ENCODE data around the gene CLUH.
"Not testable (repeated sequence)": the region's sequence is repeated elsewhere in the genome, so short reads cannot be mapped to it uniquely, and the experiment has no call there.

GRCh38 chr17:2699216-2699805, 12.3 kb downstream of the CLUH start:
- TF ChIP-seq, protein P1, sequence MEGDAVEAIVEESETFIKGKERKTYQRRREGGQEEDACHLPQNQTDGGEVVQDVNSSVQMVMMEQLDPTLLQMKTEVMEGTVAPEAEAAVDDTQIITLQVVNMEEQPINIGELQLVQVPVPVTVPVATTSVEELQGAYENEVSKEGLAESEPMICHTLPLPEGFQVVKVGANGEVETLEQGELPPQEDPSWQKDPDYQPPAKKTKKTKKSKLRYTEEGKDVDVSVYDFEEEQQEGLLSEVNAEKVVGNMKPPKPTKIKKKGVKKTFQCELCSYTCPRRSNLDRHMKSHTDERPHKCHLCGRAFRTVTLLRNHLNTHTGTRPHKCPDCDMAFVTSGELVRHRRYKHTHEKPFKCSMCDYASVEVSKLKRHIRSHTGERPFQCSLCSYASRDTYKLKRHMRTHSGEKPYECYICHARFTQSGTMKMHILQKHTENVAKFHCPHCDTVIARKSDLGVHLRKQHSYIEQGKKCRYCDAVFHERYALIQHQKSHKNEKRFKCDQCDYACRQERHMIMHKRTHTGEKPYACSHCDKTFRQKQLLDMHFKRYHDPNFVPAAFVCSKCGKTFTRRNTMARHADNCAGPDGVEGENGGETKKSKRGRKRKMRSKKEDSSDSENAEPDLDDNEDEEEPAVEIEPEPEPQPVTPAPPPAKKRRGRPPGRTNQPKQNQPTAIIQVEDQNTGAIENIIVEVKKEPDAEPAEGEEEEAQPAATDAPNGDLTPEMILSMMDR (IDR thresholded peaks at IDR 0.05): not testable (repeated sequence)
- TF ChIP-seq POLR2A (IDR thresholded peaks at IDR 0.05): not testable (repeated sequence)

Data from heart left ventricle (tissue), 13 donors.